HG03354 (cell line): ENCODE measurements around the gene KLF15.

Experiments used
- ATAC-seq: cut with Tn5 transposase; IDR thresholded peaks from one replicate; pipeline ENCODE4 v1.9.1; 2021; ENCODE audit warnings: mild to moderate bottlenecking; ENCODE audit not compliant: unreplicated experiment, poor library complexity, severe bottlenecking

Gene KLF15

GRCh38 chr3:126310816-126311215 lies 46.4 kb downstream of the KLF15 start:
- no peak for ATAC-seq

- ATAC-seq, result no peak
These were observed 47.1 kb downstream of the KLF15 start for GRCh38 chr3:126309861-126310655.

- ATAC-seq, result no peak
These were observed 48.0 kb downstream of the KLF15 start for GRCh38 chr3:126309165-126309564.

GRCh38 chr3:126308394-126309125 lies 48.6 kb downstream of the KLF15 start:
- no peak for ATAC-seq

- no peak for ATAC-seq
These were observed 49.4 kb downstream of the KLF15 start for GRCh38 chr3:126307591-126308393.

GRCh38 chr3:126306888-126307482 lies 50.2 kb downstream of the KLF15 start:
- ATAC-seq, result no peak

GRCh38 chr3:126306397-126306796 lies 50.8 kb downstream of the KLF15 start:
- ATAC-seq, result no peak

GRCh38 chr3:126305427-126305826 lies 51.8 kb downstream of the KLF15 start:
- ATAC-seq, result no peak

- no peak for ATAC-seq
These were observed 52.5 kb downstream of the KLF15 start for GRCh38 chr3:126304704-126305103.

- no peak for ATAC-seq
These were observed 52.9 kb downstream of the KLF15 start for GRCh38 chr3:126304291-126304690.

- no peak for ATAC-seq
These were observed 53.9 kb downstream of the KLF15 start for GRCh38 chr3:126303272-126303671.

- no peak for ATAC-seq
These were observed 56.3 kb downstream of the KLF15 start for GRCh38 chr3:126300761-126301481.

GRCh38 chr3:126300001-126300760 lies 57.0 kb downstream of the KLF15 start:
- ATAC-seq, result no peak

- ATAC-seq, result no peak
These were observed 61.7 kb downstream of the KLF15 start for GRCh38 chr3:126295407-126295939.

- no peak for ATAC-seq
These were observed 62.9 kb downstream of the KLF15 start for GRCh38 chr3:126294211-126294808.

GRCh38 chr3:126293370-126294082 lies 63.7 kb downstream of the KLF15 start:
- no peak for ATAC-seq
